IMR-90 (cell line): ENCODE measurements around the gene FKBP11. TPM values are rescaled to one million over a fixed set of nuclear protein-coding genes. Genes with fewer than 3 reads are reported as not detected.

Source experiments
- ATAC-seq: fragments of 200-7000 bp; cut with Tn5 transposase; 2 replicates; pipeline ENCODE4 v1.9.1; 2020; ENCODE audit warnings: low read depth, mild to moderate bottlenecking, moderate library complexity
- BruUV-seq: library from RNA; stranded (reverse); fragments of 400-500 nt; replicated peaks from 2 replicates; lab custom pipeline; 2021; lab: Mats Ljungman, UMichigan
- CTCF ChIA-PET: fragments of 300-600 bp; formaldehyde crosslinking; extraction: SDS; loops from one replicate; lab custom pipeline; 2021; ENCODE audit warnings: antibody characterized with exemption; lab: Yijun Ruan, JAX
- POLR2A ChIA-PET: fragments of 300-600 bp; sonication (Branson Sonifier 250); formaldehyde crosslinking; loops from one replicate; lab custom pipeline; 2022; ENCODE audit warnings: antibody characterized with exemption; ENCODE audit not compliant: unreplicated experiment; lab: Charles Lee
- DNase-seq: peaks from one replicate; pipeline ENCODE4 v3.0.0; 2013
- H2AFZ ChIP-seq: replicated peaks from 2 replicates; pipeline ENCODE3; 2013; ENCODE audit warnings: low read length, mild to moderate bottlenecking; ENCODE audit not compliant: poor library complexity
- H2AK5ac ChIP-seq: 2 replicates; pipeline ENCODE4 v1.6.1; 2013; ENCODE audit warnings: low read depth, low read length, inconsistent platforms
- H2AK9ac ChIP-seq: replicated peaks from 2 replicates; pipeline ENCODE3; 2013; ENCODE audit warnings: mild to moderate bottlenecking, low read depth, low read length, moderate library complexity; ENCODE audit not compliant: poor library complexity
- H2BK120ac ChIP-seq: 2 replicates; pipeline ENCODE4 v1.6.1; 2013; ENCODE audit warnings: low read depth, low read length, inconsistent platforms
- H2BK15ac ChIP-seq: 3 replicates; pipeline ENCODE4 v1.6.1; 2013; ENCODE audit warnings: low read depth, low read length, inconsistent platforms
- H2BK20ac ChIP-seq: 2 replicates; pipeline ENCODE4 v1.6.1; 2013; ENCODE audit warnings: low read depth, mild to moderate bottlenecking, inconsistent platforms, low read length, moderate library complexity
- H2BK5ac ChIP-seq: 2 replicates; pipeline ENCODE4 v1.6.1; 2013; ENCODE audit warnings: mild to moderate bottlenecking, low read depth, low read length, inconsistent platforms; ENCODE audit not compliant: poor library complexity, severe bottlenecking
- H3K14ac ChIP-seq: replicated peaks from 2 replicates; pipeline ENCODE4 v1.6.1; 2013; ENCODE audit warnings: low read depth, low read length, inconsistent platforms
- H3K18ac ChIP-seq: 2 replicates; pipeline ENCODE4 v1.6.1; 2013; ENCODE audit warnings: low read depth, low read length, control low read depth
- H3K23ac ChIP-seq: 2 replicates; pipeline ENCODE4 v1.6.1; 2013; ENCODE audit warnings: low read depth, low read length, inconsistent platforms
- H3K27ac ChIP-seq: 2 replicates; pipeline ENCODE4 v1.5.1; 2013; ENCODE audit warnings: mild to moderate bottlenecking, control low read depth, low read length; ENCODE audit not compliant: insufficient read depth
- H3K27me3 ChIP-seq: 2 replicates; pipeline ENCODE4 v1.6.1; 2013; ENCODE audit warnings: low read length; ENCODE audit not compliant: control insufficient read depth, insufficient read depth
- H3K36me3 ChIP-seq: 2 replicates; pipeline ENCODE4 v1.6.1; 2013; ENCODE audit warnings: low read length, mixed read lengths; ENCODE audit not compliant: control insufficient read depth, insufficient read depth
- H3K4ac ChIP-seq: 2 replicates; pipeline ENCODE4 v1.6.1; 2013; ENCODE audit warnings: low read depth, low read length, inconsistent platforms
- H3K4me1 ChIP-seq: 2 replicates; pipeline ENCODE4 v1.6.1; 2013; ENCODE audit warnings: low read length, mixed read lengths; ENCODE audit not compliant: control insufficient read depth, insufficient read depth
- H3K4me2 ChIP-seq: 2 replicates; pipeline ENCODE4 v1.6.1; 2013; ENCODE audit warnings: low read depth, mild to moderate bottlenecking, control low read depth, low read length, moderate library complexity
- H3K4me3 ChIP-seq: 2 replicates; pipeline ENCODE4 v1.5.1; 2013; ENCODE audit warnings: low read depth, mild to moderate bottlenecking, control low read depth, low read length, moderate library complexity; ENCODE audit not compliant: insufficient read depth
- H3K56ac ChIP-seq: 2 replicates; pipeline ENCODE4 v1.6.1; 2013; ENCODE audit warnings: low read length, inconsistent platforms; ENCODE audit not compliant: insufficient read depth; ENCODE audit errors: extremely low read depth
- H3K79me1 ChIP-seq, 2 experiments: 2 replicates each; pipeline ENCODE4 v1.6.1; 2013; ENCODE audit warnings: low read length in 2 of 2, inconsistent platforms in 1 of 2, low read depth in 1 of 2
- H3K9ac ChIP-seq: 2 replicates; pipeline ENCODE4 v1.6.1; 2013; ENCODE audit warnings: low read depth, low read length, control low read depth
- H3K9me1 ChIP-seq: 2 replicates; pipeline ENCODE4 v1.6.1; 2013; ENCODE audit warnings: low read length, inconsistent platforms; ENCODE audit not compliant: insufficient read depth
- H3K9me3 ChIP-seq: 2 replicates; pipeline ENCODE4 v1.6.1; 2013; ENCODE audit warnings: low read length; ENCODE audit not compliant: control insufficient read depth, insufficient read depth
- H4K20me1 ChIP-seq: 2 replicates; pipeline ENCODE4 v1.6.1; 2013; ENCODE audit warnings: low read length, inconsistent platforms; ENCODE audit not compliant: insufficient read depth
- H4K5ac ChIP-seq: 2 replicates; pipeline ENCODE4 v1.6.1; 2013; ENCODE audit warnings: mild to moderate bottlenecking, low read depth, low read length, control low read depth
- H4K8ac ChIP-seq, 2 experiments: 2 replicates each; pipeline ENCODE4 v1.6.1; 2013; ENCODE audit warnings: low read depth in 2 of 2, low read length in 2 of 2, control low read depth in 1 of 2, inconsistent platforms in 1 of 2
- H4K91ac ChIP-seq: 2 replicates; pipeline ENCODE4 v1.6.1; 2013; ENCODE audit warnings: low read depth, low read length, inconsistent platforms; ENCODE audit not compliant: insufficient read depth
- MAZ ChIP-seq: IDR thresholded peaks from 2 replicates; pipeline ENCODE4 v1.6.1; 2012; ENCODE audit warnings: low read depth, mild to moderate bottlenecking, low read length, improper control_type of control experiment, moderate library complexity, borderline replicate concordance
- RAD21 ChIP-seq: IDR thresholded peaks from 2 replicates; pipeline ENCODE4 v1.6.1; 2012; ENCODE audit warnings: low read length, improper control_type of control experiment
- SMC3 ChIP-seq: fragments of 150-350 bp; IDR thresholded peaks from 2 replicates; pipeline ENCODE4 v1.6.1; 2016; ENCODE audit warnings: low read depth, mild to moderate bottlenecking, antibody characterized with exemption, low read length, moderate library complexity
- dilution Hi-C: fragments of 300-500 bp; cut with HindIII; formaldehyde crosslinking; loops from one replicate; pipeline ENCODE4 v1.14.3; 2018; ENCODE audit warnings: low sequenced_read_pairs; ENCODE audit not compliant: unreplicated experiment
- in situ Hi-C: fragments of 300-500 bp; cut with MboI; formaldehyde crosslinking; loops from 3 replicates; pipeline ENCODE4 v1.14.3; 2019; ENCODE audit warnings: low sequenced_read_pairs, inconsistent platforms, mixed read lengths
- intact Hi-C: fragments of 100-400 bp; cut with micrococcal nuclease; formaldehyde crosslinking; loops from 2 replicates; pipeline ENCODE4 v1.10.0; 2022
- polyA plus RNA-seq, 3 experiments: library from polyadenylated mRNA; depleted of rRNA; stranded (reverse); fragments of >200 nt; gene quantifications; 2 replicates each; pipeline ENCODE4 v1.2.3, GENCODE V29; 2012; ENCODE audit warnings: low replicate concordance in 1 of 3
- total RNA-seq: library from RNA; depleted of rRNA; stranded (reverse); fragments of >200 nt; gene quantifications from 2 replicates; pipeline ENCODE4 v1.2.3, GENCODE V29; 2012
- TF ChIP-seq, protein P1 (sequence below): conservative IDR thresholded peaks from 2 replicates; pipeline ENCODE4 v1.5.1; 2012; ENCODE audit warnings: mild to moderate bottlenecking, low read depth, low read length, improper control_type of control experiment

FKBP11 gene
- total and polyA plus RNA-seq, 2 of the 4 experiments (the other 2 are of a cell fraction), result 5.0 to 40.0 TPM

DNA sequence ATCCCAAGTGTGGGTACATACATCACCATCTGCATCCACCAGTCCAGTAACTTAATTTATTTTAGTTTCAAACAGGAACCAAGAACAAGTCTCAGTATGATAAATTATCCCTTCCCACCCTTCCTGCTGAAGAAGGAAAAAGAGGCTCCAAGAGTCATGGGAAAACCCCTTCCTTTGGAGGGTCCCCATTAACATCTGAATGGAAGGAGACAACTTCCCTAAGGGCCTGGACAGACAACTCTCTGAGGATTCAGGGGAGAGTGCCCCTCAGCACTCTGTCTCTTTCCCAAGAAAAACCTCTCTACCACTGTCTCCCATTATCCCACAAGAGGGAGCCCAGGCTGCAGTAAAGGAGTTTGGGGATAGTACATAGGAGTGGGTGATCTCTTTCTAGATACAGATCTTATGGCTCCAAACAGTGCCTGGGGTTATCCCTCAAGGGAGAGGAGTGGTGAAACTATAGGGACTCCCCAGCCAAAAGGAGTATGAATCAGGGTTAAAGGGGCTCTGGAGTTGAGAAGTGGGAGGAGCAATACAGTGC, 40.1 kb upstream of the FKBP11 start:
- no peaks in the 10 kb centered on the region for H4K20me1 ChIP-seq
- intact Hi-C loops, result no loop called here
- BruUV-seq, result no TSS peak
- DNase-seq, result peak; percentile 38
- ChIA-PET CTCF (no interaction called here), POLR2A (no interaction called here)
- H3K9me3 ChIP-seq, result no peaks in the 10 kb centered on the region
- no peak overlapping the region for H2AFZ ChIP-seq
- H3K27ac ChIP-seq, result no peak overlapping the region
- H3K23ac ChIP-seq, result no peak overlapping the region
- H3K4me3 ChIP-seq, result no peak overlapping the region
- H4K91ac ChIP-seq, result no peak overlapping the region
- TF ChIP-seq SMC3 (peak; percentile 46), RAD21 (peak; percentile 65), MAZ (no peak)
- TF ChIP-seq, protein P1, sequence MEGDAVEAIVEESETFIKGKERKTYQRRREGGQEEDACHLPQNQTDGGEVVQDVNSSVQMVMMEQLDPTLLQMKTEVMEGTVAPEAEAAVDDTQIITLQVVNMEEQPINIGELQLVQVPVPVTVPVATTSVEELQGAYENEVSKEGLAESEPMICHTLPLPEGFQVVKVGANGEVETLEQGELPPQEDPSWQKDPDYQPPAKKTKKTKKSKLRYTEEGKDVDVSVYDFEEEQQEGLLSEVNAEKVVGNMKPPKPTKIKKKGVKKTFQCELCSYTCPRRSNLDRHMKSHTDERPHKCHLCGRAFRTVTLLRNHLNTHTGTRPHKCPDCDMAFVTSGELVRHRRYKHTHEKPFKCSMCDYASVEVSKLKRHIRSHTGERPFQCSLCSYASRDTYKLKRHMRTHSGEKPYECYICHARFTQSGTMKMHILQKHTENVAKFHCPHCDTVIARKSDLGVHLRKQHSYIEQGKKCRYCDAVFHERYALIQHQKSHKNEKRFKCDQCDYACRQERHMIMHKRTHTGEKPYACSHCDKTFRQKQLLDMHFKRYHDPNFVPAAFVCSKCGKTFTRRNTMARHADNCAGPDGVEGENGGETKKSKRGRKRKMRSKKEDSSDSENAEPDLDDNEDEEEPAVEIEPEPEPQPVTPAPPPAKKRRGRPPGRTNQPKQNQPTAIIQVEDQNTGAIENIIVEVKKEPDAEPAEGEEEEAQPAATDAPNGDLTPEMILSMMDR, result peak; percentile 62
- no peak overlapping the region for H2AK5ac ChIP-seq
- H3K9me1 ChIP-seq, result no peaks in the 10 kb centered on the region
- H4K8ac ChIP-seq, result no peak overlapping the region
- peaks cover 59% of the 10 kb centered on the region for H3K27me3 ChIP-seq
- no peaks in the 10 kb centered on the region for H3K79me1 ChIP-seq
- H3K4me2 ChIP-seq, result no peak overlapping the region
- no peak overlapping the region for H3K4ac ChIP-seq
- no peaks in the 10 kb centered on the region for H3K36me3 ChIP-seq
- no peak overlapping the region for H2AK9ac ChIP-seq
- H4K5ac ChIP-seq, result no peak overlapping the region
- H3K14ac ChIP-seq, result no peak overlapping the region
- dilution Hi-C loops, result no loop called here
- H3K4me1 ChIP-seq, result peaks cover 3% of the 10 kb centered on the region; the same call in 1 of the 2 replicates
- no peak overlapping the region for H3K9ac ChIP-seq
- no peak overlapping the region for H2BK5ac ChIP-seq
- no peak overlapping the region for H2BK15ac ChIP-seq
- H3K56ac ChIP-seq, result no peak overlapping the region
- in situ Hi-C loops, result no loop called here
- H3K18ac ChIP-seq, result no peak overlapping the region
- H2BK20ac ChIP-seq, result no peak overlapping the region
- peak; percentile 80 for ATAC-seq
- no peak overlapping the region for H2BK120ac ChIP-seq
